Measurements from ENCODE around the gene USH1C. TPM values are rescaled to one million over a fixed set of nuclear protein-coding genes. Genes with fewer than 3 reads are reported as not detected.

The USH1C gene
- total RNA-seq, 2 donors from 2014 or later, result not detected

DNA sequence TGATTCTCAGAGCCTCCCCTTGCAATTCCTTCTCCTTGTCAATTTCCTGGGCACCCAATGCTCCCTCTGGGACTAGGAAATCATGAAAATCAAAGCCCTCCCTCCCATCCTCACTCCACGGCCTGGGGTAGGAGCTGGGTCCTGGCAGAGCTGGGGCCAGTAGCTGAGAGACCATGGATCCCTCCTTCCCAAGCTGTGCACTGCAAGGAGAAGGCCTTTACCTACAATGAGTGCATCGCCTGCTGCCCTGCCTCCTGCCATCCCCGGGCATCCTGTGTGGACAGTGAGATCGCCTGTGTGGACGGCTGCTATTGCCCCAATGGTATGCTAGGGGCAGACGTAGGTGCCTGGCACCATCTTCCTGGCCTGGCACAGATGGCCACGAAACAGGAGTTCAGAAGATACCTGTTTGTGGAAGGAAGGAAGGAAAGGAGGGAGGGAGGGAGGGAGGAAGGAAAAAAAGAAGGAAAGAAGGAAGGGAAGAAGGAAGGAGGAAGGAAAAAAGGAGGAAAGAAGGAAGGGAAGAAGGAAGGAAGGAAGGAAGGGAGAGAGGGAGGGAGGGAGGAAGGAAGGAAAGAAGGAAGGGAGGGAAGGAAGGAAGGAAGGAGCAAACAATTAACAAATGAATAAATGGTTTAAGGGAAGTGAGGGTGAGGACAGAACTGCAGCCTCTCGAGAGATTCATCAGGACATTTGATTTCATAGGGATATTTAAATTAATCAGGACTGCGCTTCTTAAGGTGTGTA lies 15.3 kb upstream of the USH1C start:
- no peak overlapping the region for H3K27ac Mint-ChIP-seq

DNA sequence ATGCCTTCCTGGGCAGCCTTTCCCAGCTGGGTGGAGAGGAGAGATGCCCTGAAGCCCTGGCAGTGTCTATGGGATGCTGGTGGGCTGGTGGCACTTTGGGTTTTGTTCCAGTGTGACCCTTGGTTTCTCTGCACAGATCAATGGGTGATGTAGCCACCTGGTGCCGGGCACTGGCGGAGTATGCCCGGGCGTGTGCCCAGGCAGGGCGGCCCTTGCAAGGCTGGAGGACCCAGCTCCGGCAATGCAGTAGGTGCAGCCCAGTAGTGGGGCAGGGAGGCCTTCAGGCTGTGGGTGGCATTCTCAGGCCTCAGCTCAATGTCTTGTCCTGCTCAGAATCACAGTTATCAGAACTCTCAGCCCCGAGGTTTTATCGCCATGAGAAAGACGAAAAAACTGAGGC lies 14.7 kb upstream of the USH1C start:
- Mint-ChIP-seq H3K9me3 (no peaks in the 10 kb centered on the region), H3K36me3 (ENCODE audit: low read depth) (no peaks in the 10 kb centered on the region), H3K27ac (no peak overlapping the region), H3K27me3 (peaks cover 18% of the 10 kb centered on the region), H3K4me1 (no peaks in the 10 kb centered on the region), H3K4me3 (no peak overlapping the region)
- ATAC-seq (replicated peaks), result no peak

More for the DNA sequence above, 15.3 kb upstream of the USH1C start:
- no peak overlapping the region for H3K4me3 Mint-ChIP-seq
- H3K4me1 Mint-ChIP-seq, result no peaks in the 10 kb centered on the region
- peaks cover 18% of the 10 kb centered on the region for H3K27me3 Mint-ChIP-seq
- no peaks in the 10 kb centered on the region for H3K9me3 Mint-ChIP-seq
- ATAC-seq (replicated peaks), result no peak
- H3K36me3 Mint-ChIP-seq (ENCODE audit: low read depth), result no peaks in the 10 kb centered on the region

DNA sequence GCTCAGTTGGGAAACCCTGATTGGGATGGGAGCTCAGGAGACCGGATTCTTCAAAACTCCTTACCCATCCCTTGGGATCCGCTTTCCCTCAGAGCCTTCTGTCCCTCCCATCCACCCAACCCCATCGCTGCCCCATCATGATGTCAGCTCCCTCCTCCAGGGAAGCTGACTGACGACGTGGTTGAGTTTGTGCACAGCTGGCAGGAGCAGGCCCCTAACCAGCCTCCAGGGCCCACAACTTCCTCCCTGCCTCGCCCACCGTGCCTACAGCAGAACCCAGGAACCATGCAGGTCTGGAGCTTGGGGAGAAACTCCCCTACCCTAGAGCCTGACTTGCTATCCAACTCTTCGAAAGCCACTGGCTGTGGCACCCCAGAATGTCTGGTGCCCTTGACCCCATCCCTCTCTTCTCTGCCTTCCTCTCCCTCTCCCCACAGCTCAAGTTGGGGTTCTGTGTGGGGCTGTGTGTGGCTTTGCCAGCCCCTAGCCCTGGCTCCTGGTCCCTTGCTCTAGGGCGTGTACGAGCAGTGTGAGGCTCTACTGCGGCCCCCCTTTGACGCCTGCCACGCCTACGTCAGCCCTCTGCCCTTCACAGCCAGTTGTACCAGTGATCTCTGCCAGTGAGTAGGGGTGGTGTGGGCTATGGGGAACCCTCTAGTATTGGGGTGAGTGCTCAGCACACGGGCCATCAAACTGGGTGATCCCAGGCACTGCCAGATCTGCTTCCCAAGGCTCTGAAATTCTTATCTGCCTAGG lies 14.0 kb upstream of the USH1C start:
- no peak for ATAC-seq (replicated peaks)
- Mint-ChIP-seq H3K4me3 (no peak overlapping the region), H3K27me3 (peaks cover 21% of the 10 kb centered on the region), H3K4me1 (no peaks in the 10 kb centered on the region), H3K36me3 (ENCODE audit: low read depth) (no peaks in the 10 kb centered on the region), H3K9me3 (no peaks in the 10 kb centered on the region), H3K27ac (no peak overlapping the region)

DNA sequence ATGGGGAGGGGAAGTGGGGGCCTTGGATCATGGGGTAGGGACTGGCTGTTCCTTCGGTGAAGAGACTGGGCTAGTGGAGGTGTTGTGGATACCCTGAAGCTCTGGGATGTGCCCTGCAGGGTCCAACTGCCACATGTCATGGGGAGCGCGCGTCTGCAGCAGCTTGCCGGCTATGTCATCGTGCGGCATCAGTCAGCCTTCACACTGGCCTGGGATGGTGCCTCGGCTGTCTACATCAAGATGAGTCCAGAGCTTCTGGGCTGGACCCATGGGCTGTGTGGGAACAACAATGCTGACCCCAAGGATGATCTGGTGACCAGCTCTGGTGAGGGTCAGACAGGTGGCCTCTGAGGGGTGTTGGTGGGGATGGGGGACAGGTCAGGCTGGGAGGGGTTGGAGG lies 12.8 kb upstream of the USH1C start:
- ATAC-seq (replicated peaks), result no peak
- Mint-ChIP-seq H3K36me3 (ENCODE audit: low read depth) (no peaks in the 10 kb centered on the region), H3K9me3 (no peaks in the 10 kb centered on the region), H3K27me3 (peaks cover 21% of the 10 kb centered on the region), H3K4me3 (no peak overlapping the region), H3K4me1 (no peaks in the 10 kb centered on the region), H3K27ac (no peak overlapping the region)

DNA sequence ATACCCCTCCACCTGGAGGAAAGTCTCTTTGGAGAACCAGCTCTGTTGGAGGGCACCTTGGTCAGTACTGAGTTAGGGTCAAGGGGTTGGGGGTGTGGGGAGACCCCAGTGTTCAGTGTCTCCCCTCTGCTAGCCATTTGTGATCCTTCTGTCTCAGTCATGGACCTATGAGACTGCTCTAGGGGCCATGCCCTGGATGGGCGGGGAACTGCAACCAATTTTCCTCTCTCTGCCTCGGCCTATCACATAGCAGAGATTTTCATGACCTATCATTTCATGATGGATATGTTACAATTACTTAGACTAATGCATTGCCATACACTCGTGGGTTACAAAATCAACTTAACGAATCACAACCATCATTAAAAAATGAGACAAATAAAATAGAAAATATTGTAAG lies 10.3 kb upstream of the USH1C start:
- H3K27me3 Mint-ChIP-seq, result peaks cover 20% of the 10 kb centered on the region
- no peaks in the 10 kb centered on the region for H3K4me1 Mint-ChIP-seq
- no peaks in the 10 kb centered on the region for H3K36me3 Mint-ChIP-seq (ENCODE audit: low read depth)
- no peaks in the 10 kb centered on the region for H3K9me3 Mint-ChIP-seq
- H3K27ac Mint-ChIP-seq, result no peak overlapping the region
- H3K4me3 Mint-ChIP-seq, result no peak overlapping the region
- ATAC-seq (replicated peaks), result no peak

DNA sequence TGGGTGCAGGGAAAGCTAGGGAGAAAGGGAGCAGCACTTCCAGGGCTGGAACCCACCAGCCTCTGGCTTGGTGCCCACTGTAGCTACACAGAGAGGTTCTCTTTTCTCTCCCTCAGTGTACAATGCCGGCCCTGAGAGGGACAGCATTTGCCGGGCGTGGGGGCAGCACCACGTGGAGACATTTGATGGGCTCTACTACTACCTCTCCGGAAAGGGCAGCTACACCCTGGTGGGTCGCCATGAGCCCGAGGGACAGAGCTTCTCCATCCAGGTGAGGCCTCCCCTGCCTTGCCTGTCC lies 9.0 kb upstream of the USH1C start:
- ATAC-seq (replicated peaks), result no peak
- H3K9me3 Mint-ChIP-seq, result no peaks in the 10 kb centered on the region
- H3K4me1 Mint-ChIP-seq, result no peaks in the 10 kb centered on the region
- peaks cover 23% of the 10 kb centered on the region for H3K27me3 Mint-ChIP-seq
- H3K27ac Mint-ChIP-seq, result no peak overlapping the region
- no peaks in the 10 kb centered on the region for H3K36me3 Mint-ChIP-seq (ENCODE audit: low read depth)
- no peak overlapping the region for H3K4me3 Mint-ChIP-seq

DNA sequence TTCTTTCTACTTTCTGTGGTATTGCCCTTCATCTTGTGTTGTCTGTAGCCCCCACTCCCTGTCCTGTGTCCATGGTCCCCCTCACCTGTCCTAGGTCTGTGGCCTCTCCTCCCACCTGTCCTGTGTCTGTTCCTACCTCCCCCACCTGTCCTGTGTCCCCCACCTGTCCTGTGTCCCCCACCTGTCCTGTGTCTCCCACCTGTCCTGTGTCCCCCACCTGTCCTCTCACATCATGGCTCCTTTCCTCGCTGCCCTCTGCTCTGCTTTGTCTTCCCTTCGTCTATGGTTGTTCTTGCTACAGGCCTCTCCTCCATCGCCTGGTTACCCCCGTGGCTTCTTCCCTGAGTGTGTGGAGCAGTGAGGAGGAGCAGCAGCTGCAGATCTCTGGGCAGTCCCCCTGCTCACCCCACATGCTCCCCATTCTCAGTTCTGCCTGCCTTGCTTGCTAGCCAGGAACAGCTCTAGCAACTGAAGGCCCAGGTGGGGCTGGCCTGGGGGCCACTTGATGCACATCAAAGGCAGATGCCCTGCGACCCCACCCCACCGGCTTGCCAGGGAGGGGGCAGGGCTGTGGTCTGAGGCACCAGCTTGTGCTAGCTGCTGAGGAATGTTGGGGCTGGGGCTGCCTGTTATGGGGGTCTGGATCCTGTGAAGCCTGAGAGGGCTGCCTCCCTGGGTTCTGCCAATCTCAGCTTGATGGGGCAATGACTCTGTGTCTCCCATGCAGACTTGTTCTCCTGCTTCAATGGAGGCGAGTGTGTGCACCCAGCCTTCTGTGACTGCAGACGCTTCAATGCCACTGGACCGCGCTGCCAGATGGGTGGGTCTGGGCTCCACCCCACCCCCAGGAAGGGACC lies 8.4 kb upstream of the USH1C start:
- no peaks in the 10 kb centered on the region for H3K9me3 Mint-ChIP-seq
- H3K27me3 Mint-ChIP-seq, result peaks cover 25% of the 10 kb centered on the region
- H3K27ac Mint-ChIP-seq, result no peak overlapping the region
- no peak for ATAC-seq (replicated peaks)
- no peak overlapping the region for H3K4me3 Mint-ChIP-seq
- H3K36me3 Mint-ChIP-seq (ENCODE audit: low read depth), result no peaks in the 10 kb centered on the region
- no peaks in the 10 kb centered on the region for H3K4me1 Mint-ChIP-seq

DNA sequence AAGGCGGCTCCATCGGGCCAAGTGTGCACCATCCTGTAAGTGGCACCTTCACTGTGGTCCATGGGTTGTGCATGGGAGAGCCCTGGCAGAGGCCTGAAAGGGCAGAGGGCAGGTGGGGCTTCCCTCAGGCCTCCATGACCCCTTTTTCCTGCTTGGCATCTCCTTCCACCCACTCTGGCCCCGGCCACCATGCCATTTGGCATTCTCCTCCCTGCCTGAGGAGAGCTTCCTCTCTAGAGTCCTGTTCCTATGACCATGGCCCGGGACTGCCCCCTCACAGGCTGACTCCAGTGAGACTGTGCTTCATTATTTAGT lies 7.8 kb upstream of the USH1C start:
- no peak overlapping the region for H3K4me3 Mint-ChIP-seq
- no peak for ATAC-seq (replicated peaks)
- H3K27ac Mint-ChIP-seq, result no peak overlapping the region
- peaks cover 31% of the 10 kb centered on the region for H3K27me3 Mint-ChIP-seq
- H3K9me3 Mint-ChIP-seq, result no peaks in the 10 kb centered on the region
- no peaks in the 10 kb centered on the region for H3K4me1 Mint-ChIP-seq
- no peaks in the 10 kb centered on the region for H3K36me3 Mint-ChIP-seq (ENCODE audit: low read depth)

DNA sequence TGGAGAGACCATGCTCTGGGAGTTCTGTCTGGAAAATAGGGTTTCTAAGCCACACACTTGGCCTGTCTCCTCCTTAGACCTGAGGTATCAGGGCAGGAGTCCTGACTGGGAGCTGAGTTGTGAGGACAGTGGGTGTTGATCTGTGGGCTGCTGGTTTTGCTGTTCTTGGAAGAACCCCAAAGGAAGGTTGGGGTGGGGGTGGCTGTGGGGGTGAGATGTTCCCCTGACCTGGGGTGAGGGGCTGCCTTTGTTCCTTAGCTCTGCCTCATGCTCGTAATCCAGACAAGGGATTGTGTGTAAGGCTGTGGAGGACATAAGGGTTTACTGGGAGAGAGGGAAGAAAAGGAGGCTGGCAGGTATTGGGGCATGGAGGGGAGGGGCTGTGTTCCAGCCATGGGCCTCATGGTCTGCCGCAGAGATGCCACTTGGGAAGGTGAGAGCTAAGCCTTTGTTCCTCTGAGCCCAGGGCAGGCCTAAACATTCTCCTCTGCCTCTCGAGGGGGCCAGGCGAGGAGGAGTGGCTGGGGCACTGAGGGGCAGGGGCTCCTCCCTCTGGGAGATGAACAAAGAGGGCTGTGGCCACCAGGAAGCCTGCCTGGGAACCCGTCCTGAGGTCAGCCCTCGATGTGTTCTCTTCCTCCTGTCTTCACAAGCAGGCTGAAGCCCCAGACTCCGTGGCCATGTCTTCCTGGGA lies 7.3 kb upstream of the USH1C start:
- Mint-ChIP-seq H3K27ac (no peak overlapping the region), H3K4me1 (no peaks in the 10 kb centered on the region), H3K36me3 (ENCODE audit: low read depth) (no peaks in the 10 kb centered on the region), H3K27me3 (peaks cover 35% of the 10 kb centered on the region), H3K9me3 (no peaks in the 10 kb centered on the region), H3K4me3 (no peak overlapping the region)
- ATAC-seq (replicated peaks), result no peak

DNA sequence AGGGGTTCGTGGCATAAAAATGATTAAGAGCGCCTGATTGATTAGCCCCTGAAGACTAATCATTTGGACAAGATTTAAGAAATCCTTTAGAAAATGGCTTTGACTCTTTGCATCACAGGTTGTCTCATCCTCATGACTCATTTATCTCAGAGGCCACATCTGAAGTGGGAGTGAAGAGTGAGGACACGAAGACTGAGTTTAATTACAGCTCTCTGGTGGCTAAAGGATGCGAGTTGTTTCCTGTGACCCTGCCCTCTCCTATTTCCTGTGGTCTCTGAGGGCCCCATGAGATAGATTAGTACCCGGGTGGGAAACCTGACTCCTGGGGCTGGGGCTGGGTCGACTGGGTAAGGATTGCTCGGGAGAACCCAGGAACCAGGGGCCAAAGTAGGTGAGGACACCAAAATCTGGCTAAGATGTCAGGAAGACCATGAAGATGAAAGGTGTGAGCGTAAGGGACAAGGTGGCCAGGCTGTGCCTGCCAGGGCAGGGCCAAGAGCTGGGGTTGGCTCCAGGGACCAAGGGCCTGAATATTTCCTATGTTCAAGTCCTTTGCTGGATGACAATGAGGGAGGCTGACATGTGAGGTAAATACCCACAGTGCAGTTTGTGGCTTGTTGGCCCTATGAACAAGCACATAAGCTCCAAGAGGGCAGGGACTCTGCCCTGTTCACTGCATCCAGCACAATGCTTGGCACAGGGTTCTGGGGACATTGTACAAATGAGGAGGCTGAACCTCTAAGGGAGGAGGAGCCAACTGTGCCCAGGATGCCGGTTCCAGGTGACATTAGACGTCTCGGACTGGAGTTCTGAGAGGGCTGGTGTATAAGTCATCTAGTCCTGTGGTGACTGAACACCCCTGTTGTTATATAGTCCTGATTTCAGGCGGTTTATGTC lies 6.5 kb upstream of the USH1C start:
- Mint-ChIP-seq H3K4me1 (no peaks in the 10 kb centered on the region), H3K4me3 (no peak overlapping the region), H3K27ac (no peak overlapping the region), H3K9me3 (no peaks in the 10 kb centered on the region), H3K27me3 (peaks cover 37% of the 10 kb centered on the region), H3K36me3 (ENCODE audit: low read depth) (no peaks in the 10 kb centered on the region)
- ATAC-seq (replicated peaks), result peak; percentile 44

DNA sequence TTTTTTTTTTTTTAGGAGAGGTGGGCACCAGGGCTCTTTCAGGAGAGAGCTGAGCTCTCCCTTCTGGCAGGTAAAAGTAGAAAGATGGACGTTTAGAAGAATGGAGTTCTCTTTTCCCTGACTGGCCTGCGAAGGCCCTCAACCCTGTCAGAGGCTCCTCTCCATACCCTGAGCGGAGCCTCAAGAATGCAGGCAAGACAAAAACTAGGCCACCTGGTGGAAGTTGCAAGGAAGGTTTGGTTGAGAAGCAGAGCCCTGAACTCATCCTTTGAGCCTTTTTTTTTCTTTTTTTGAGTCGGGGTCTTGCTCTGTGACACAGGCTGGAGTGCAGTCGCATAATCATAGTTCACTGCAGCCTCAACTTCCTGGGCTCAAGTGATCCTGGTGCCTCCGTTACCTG lies 4.2 kb upstream of the USH1C start:
- no peak overlapping the region for H3K4me3 Mint-ChIP-seq
- H3K4me1 Mint-ChIP-seq, result no peaks in the 10 kb centered on the region
- H3K36me3 Mint-ChIP-seq (ENCODE audit: low read depth), result no peaks in the 10 kb centered on the region
- H3K27ac Mint-ChIP-seq, result no peak overlapping the region
- ATAC-seq (replicated peaks), result no peak
- H3K9me3 Mint-ChIP-seq, result no peaks in the 10 kb centered on the region
- H3K27me3 Mint-ChIP-seq, result peaks cover 41% of the 10 kb centered on the region

DNA sequence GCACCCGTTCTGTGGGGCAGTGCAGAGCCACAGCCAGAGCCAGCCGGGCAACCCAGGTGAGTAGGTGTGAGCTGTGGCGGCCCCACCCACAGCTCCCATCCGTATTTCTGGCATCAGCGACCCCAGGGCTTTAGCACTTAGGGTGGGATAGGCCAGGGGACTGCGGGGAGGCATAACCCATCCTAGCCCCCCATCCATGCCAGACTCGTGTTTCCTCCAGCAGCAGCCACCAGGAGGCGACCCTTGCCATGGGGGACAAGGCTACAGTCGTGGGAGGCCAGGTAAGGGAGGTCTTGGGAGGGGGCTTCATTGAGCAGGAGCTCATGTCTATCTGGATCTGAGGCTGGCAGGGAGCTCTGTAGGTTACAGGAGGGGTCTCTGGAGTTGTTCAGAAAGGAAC lies 3.7 kb upstream of the USH1C start:
- H3K27me3 Mint-ChIP-seq, result peaks cover 41% of the 10 kb centered on the region
- no peaks in the 10 kb centered on the region for H3K4me1 Mint-ChIP-seq
- H3K4me3 Mint-ChIP-seq, result no peak overlapping the region
- H3K27ac Mint-ChIP-seq, result no peak overlapping the region
- H3K36me3 Mint-ChIP-seq (ENCODE audit: low read depth), result no peaks in the 10 kb centered on the region
- no peaks in the 10 kb centered on the region for H3K9me3 Mint-ChIP-seq
- ATAC-seq (replicated peaks), result no peak

DNA sequence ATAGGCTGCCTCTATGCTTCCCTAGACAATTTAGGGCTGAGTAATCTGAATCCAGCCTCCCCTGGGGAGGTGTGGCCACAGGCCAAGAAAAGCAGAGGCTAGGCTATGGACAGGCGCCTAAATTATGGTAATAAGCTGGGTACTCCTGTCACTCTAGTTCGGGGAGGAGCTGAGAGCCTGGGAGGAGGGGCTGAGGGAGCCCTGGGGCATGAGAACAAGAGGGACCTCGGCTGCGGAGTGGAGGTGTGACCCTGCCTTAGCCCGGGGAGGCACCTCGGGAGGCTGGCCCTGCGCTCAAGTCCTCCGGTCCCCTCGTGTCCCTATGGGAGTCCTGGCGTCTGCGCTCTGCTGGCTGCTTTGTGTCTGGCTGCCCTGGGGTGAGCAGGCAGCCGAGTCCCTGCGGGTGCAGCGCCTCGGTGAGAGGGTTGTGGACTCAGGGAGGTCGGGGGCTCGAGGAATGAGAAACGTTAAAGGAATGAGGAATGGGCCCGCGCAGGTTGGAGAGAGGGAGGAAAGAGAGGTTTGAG lies 2.9 kb upstream of the USH1C start, which contains the start of gene OTOG:
TSS of gene OTOG (plus strand) at position 209 of the 527 bp plus-strand sequence. CDS start at position 323, 114 bp downstream.
- Mint-ChIP-seq H3K27me3 (peaks cover 41% of the 10 kb centered on the region), H3K36me3 (ENCODE audit: low read depth) (no peaks in the 10 kb centered on the region), H3K4me1 (no peaks in the 10 kb centered on the region), H3K27ac (no peak within 1 kb of the TSS), H3K4me3 (no peak within 1 kb of the TSS), H3K9me3 (no peaks in the 10 kb centered on the region)
- ATAC-seq (replicated peaks), result no peak

All from activated T-helper 17 cell treated with anti-CD3 and anti-CD28 coated beads, Interleukin-2, amount 50 U/mL, for 72 hours (primary cell).